Measurements from ENCODE around the gene HMOX2. TPM values are rescaled to one million over a fixed set of nuclear protein-coding genes. Genes with fewer than 3 reads are reported as not detected.

The HMOX2 gene
- total and polyA plus RNA-seq, 2 experiments from 2014 or later = 36.0 to 61.5 TPM

DNA sequence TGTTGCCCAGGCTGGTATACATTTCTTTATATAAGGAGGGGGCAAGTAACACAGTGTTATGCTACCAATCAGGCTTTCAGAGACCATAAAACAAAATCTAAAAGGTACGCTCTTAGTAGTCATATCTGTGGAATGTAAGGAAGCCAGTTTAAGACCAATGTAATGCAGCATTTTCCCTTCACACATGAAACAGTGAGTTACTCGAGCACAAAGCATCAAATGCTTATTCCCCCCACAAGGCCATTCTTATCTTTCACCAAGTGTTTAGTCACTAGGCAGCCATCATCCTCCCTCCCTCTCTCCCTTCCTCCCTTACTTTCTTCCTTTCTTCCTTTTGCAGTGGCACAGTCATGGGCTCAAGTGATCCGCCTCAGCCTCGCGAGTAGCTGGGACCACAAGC lies 12.8 kb downstream of the HMOX2 start:
- Histone ChIP-seq H3K79me2 (ENCODE audit: insufficient read depth) (peaks cover 65% of the 10 kb centered on the region), H3F3A (ENCODE audit: insufficient read depth) (peaks cover 34% of the 10 kb centered on the region), H3K27ac (peak overlapping the region; percentile 67), H3K27me3 (replicated peaks; ENCODE audit: insufficient read depth) (no peaks in the 10 kb centered on the region), H3K4me2 (ENCODE audit: unreplicated experiment) (peak overlapping the region; percentile 4), H2AFZ (no peak overlapping the region), H3K4me3 (no peak overlapping the region), H3K36me3 (ENCODE audit: low read depth) (no peaks in the 10 kb centered on the region), H3K9me2 (ENCODE audit: insufficient read depth) (no peaks in the 10 kb centered on the region), H3K9me3 (ENCODE audit: low read depth) (no peaks in the 10 kb centered on the region), H3K4me1 (ENCODE audit: insufficient read depth) (peaks cover 17% of the 10 kb centered on the region), H3K9ac (no peak overlapping the region), H4K20me1 (ENCODE audit: insufficient read depth) (no peaks in the 10 kb centered on the region)
- WGBS, 2 experiments (ENCODE audit: low coverage in 1 of 2, low lambda C conversion rate in 2 of 2, missing lambda C conversion rate in 2 of 2) = 54 to 55% methylated on average over 5 of the region's 5 CpGs
- peak; percentile 77 for DNase-seq
- TF ChIP-seq EZH2 (IDR thresholded peaks at IDR 0.05; ENCODE audit: insufficient read depth, poor library complexity, severe bottlenecking) (no peak), EZH2phosphoT487 (IDR thresholded peaks at IDR 0.05; ENCODE audit: insufficient read depth, low read depth) (no peak)
- in situ Hi-C loops (cut with MboI) = no loop called here

DNA sequence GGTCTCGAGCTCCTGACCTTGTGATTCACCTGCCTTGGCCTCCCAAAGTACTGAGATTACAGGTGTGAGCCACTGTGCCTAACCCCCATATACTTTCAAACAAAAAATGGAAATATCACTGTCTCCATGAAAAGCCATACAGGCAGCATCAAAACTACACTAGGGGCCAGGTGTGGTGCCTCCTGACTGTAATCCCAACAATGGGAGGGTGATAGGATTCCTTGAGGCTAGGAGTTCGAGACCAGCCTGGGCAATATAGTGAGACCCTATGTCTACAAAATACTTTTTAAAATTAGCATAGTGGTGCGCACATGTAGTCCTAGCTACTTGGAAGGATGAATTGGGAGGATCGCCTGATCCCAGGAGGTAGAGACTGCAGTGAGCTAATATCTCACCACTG lies 15.7 kb downstream of the HMOX2 start:
- H3K36me3 ChIP-seq (ENCODE audit: low read depth) = no peaks in the 10 kb centered on the region
- H3K27ac ChIP-seq = no peak overlapping the region
- in situ Hi-C loops (cut with MboI) = no loop called here
- no peaks in the 10 kb centered on the region for H4K20me1 ChIP-seq (ENCODE audit: insufficient read depth)
- WGBS, 2 experiments (ENCODE audit: low coverage in 1 of 2, low lambda C conversion rate in 2 of 2, missing lambda C conversion rate in 2 of 2) = 94 to 98% methylated on average over 4 of the region's 4 CpGs
- no peak overlapping the region for H3K4me3 ChIP-seq
- no peak overlapping the region for H3K9ac ChIP-seq
- no peaks in the 10 kb centered on the region for H3K27me3 ChIP-seq (replicated peaks; ENCODE audit: insufficient read depth)
- H3K9me2 ChIP-seq (ENCODE audit: insufficient read depth) = no peaks in the 10 kb centered on the region
- no peak overlapping the region for H2AFZ ChIP-seq
- peaks cover 45% of the 10 kb centered on the region for H3K4me1 ChIP-seq (ENCODE audit: insufficient read depth)
- peaks cover 55% of the 10 kb centered on the region for H3K79me2 ChIP-seq (ENCODE audit: insufficient read depth)
- TF ChIP-seq EZH2 (IDR thresholded peaks at IDR 0.05; ENCODE audit: insufficient read depth, poor library complexity, severe bottlenecking) (no peak), EZH2phosphoT487 (IDR thresholded peaks at IDR 0.05; ENCODE audit: insufficient read depth, low read depth) (no peak)
- peaks cover 61% of the 10 kb centered on the region for H3F3A ChIP-seq (ENCODE audit: insufficient read depth)
- no peak for DNase-seq
- no peak overlapping the region for H3K4me2 ChIP-seq (ENCODE audit: unreplicated experiment)
- H3K9me3 ChIP-seq (ENCODE audit: low read depth) = no peaks in the 10 kb centered on the region

DNA sequence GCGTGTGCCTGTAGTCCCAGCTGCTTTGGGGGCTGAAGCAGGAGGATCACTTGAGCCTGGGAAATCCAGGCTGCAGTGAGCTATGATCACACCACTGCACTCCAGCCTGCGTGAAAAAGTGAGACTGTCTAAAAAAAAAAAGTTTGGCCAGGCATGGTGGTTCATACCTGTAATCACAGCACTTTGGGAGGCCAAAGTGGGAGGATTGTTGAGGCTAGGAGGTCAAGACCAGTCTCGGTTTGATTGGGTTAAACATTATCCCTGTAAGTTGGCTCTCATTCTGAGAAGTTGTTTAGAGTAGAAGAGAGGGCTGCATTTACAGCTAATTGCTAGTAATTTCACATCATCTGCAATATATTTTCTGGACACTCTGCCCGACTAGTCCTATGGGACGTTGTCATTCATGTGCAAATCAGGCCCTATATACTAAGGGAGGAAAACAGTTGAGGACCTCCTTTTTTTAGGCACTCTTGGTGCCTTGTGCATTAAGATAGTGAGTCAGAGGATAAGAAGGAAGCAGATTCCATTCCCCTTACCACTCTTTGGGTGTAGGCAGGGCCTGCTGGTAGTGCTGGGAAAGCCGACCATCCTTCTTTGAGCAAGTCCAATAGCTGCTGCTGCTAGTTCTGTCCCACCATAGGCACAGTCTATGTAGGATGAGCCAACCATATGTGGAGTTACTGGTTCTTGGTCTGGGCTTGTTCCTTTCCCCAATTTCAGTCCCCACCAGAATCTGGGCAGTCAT lies 18.7 kb downstream of the HMOX2 start:
- no peaks in the 10 kb centered on the region for H3K36me3 ChIP-seq (ENCODE audit: low read depth)
- no peak overlapping the region for H2AFZ ChIP-seq
- H3K79me2 ChIP-seq (ENCODE audit: insufficient read depth) = peaks cover 85% of the 10 kb centered on the region
- no peak overlapping the region for H3K4me3 ChIP-seq
- DNase-seq = peak; percentile 83
- in situ Hi-C loops (cut with MboI) = no loop called here
- peak overlapping the region; percentile 40 for H3K4me2 ChIP-seq (ENCODE audit: unreplicated experiment)
- no peaks in the 10 kb centered on the region for H3K9me2 ChIP-seq (ENCODE audit: insufficient read depth)
- no peaks in the 10 kb centered on the region for H4K20me1 ChIP-seq (ENCODE audit: insufficient read depth)
- no peak overlapping the region for H3K9ac ChIP-seq
- H3K4me1 ChIP-seq (ENCODE audit: insufficient read depth) = peaks cover 34% of the 10 kb centered on the region
- WGBS, 2 experiments (ENCODE audit: low coverage in 1 of 2, low lambda C conversion rate in 2 of 2, missing lambda C conversion rate in 2 of 2) = 52 to 54% methylated on average over 6 of the region's 6 CpGs
- no peak for TF ChIP-seq EZH2phosphoT487 (IDR thresholded peaks at IDR 0.05; ENCODE audit: insufficient read depth, low read depth)
- TF ChIP-seq EZH2 (IDR thresholded peaks at IDR 0.05; ENCODE audit: insufficient read depth, poor library complexity, severe bottlenecking) = no peak
- no peaks in the 10 kb centered on the region for H3K27me3 ChIP-seq (replicated peaks; ENCODE audit: insufficient read depth)
- no peaks in the 10 kb centered on the region for H3K9me3 ChIP-seq (ENCODE audit: low read depth)
- peak overlapping the region; percentile 63 for H3K27ac ChIP-seq
- peaks cover 47% of the 10 kb centered on the region for H3F3A ChIP-seq (ENCODE audit: insufficient read depth)

DNA sequence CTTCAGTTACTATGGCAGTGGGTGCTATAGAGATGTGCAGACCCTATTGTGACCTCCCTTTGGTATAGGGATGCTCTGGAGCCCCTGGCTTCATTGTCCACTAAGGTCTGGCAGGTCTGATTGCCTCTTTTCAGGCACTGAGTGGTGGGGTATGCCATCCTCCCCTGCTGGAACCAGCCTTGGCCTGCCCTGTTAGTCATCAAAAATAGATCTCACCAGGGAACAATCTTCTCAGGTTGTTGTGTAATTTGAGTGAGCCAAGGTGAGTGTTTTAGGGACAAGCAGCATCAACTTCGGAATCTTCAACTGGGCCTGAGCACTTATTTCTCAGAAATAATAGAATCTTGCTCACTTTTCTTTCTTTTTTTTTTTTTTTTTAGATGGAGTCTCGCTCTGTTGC lies 19.6 kb downstream of the HMOX2 start:
- WGBS, 2 experiments (ENCODE audit: low coverage in 1 of 2, low lambda C conversion rate in 2 of 2, missing lambda C conversion rate in 2 of 2) = 96 to 97% methylated on average over 2 of the region's 2 CpGs
- Histone ChIP-seq H4K20me1 (ENCODE audit: insufficient read depth) (no peaks in the 10 kb centered on the region), H3K4me2 (ENCODE audit: unreplicated experiment) (peak overlapping the region; percentile 40), H3K36me3 (ENCODE audit: low read depth) (no peaks in the 10 kb centered on the region), H3K27ac (peak overlapping the region; percentile 63), H3K9ac (no peak overlapping the region), H3K9me2 (ENCODE audit: insufficient read depth) (no peaks in the 10 kb centered on the region), H3K9me3 (ENCODE audit: low read depth) (no peaks in the 10 kb centered on the region), H3K27me3 (replicated peaks; ENCODE audit: insufficient read depth) (no peaks in the 10 kb centered on the region), H3K4me3 (no peak overlapping the region), H3F3A (ENCODE audit: insufficient read depth) (peaks cover 45% of the 10 kb centered on the region), H3K79me2 (ENCODE audit: insufficient read depth) (peaks cover 77% of the 10 kb centered on the region), H3K4me1 (ENCODE audit: insufficient read depth) (peaks cover 42% of the 10 kb centered on the region), H2AFZ (no peak overlapping the region)
- in situ Hi-C loops (cut with MboI) = no loop called here
- no peak for DNase-seq
- no peak for TF ChIP-seq EZH2phosphoT487 (IDR thresholded peaks at IDR 0.05; ENCODE audit: insufficient read depth, low read depth)
- no peak for TF ChIP-seq EZH2 (IDR thresholded peaks at IDR 0.05; ENCODE audit: insufficient read depth, poor library complexity, severe bottlenecking)
